ENCODE data around the gene BAZ2B. TPM values are rescaled to one million over a fixed set of nuclear protein-coding genes. Genes with fewer than 3 reads are reported as not detected.

Gene BAZ2B
- total and polyA plus RNA-seq, 2 of the 13 experiments (the other 11 are each of a cell fraction or from before 2014, with no cell fraction given): 14.0 to 15.1 TPM

GRCh38 chr2:159399716-159400415 lies 216.5 kb downstream of the BAZ2B start (continued):
- TF ChIP-seq KMT2A (CRISPR knock-in tag; IDR thresholded peaks at IDR 0.05): no peak
- no peak for TF ChIP-seq NR1H2 (CRISPR knock-in tag; IDR thresholded peaks at IDR 0.05; ENCODE audit: borderline replicate concordance, low read depth)
- TF ChIP-seq NFIC (IDR thresholded peaks at IDR 0.05; ENCODE audit: low read length): peak; percentile 54; the same call in 1 of the 2 replicates
- TF ChIP-seq ZNF556 (CRISPR knock-in tag; IDR thresholded peaks at IDR 0.05; ENCODE audit: borderline replicate concordance): no peak
- TF ChIP-seq MEIS2 (CRISPR knock-in tag; IDR thresholded peaks at IDR 0.05): no peak
- TF ChIP-seq ZNF432 (CRISPR knock-in tag; IDR thresholded peaks at IDR 0.05; ENCODE audit: borderline replicate concordance): no peak
- no peak for TF ChIP-seq CAMTA2 (CRISPR knock-in tag; IDR thresholded peaks at IDR 0.05; ENCODE audit: borderline replicate concordance)
- no peak for TF ChIP-seq MTF2 (CRISPR knock-in tag; IDR thresholded peaks at IDR 0.05; ENCODE audit: borderline replicate concordance)
- TF ChIP-seq TEF (CRISPR knock-in tag; IDR thresholded peaks at IDR 0.05): no peak
- no peak for TF ChIP-seq NR2F6 (IDR thresholded peaks at IDR 0.05)
- no peak for TF ChIP-seq NR2F6 (CRISPR knock-in tag; IDR thresholded peaks at IDR 0.05)
- TF ChIP-seq ZNF552 (CRISPR knock-in tag; IDR thresholded peaks at IDR 0.05; ENCODE audit: borderline replicate concordance): no peak
- TF ChIP-seq RAD21 (CRISPR knock-in tag; IDR thresholded peaks at IDR 0.05): no peak
- TF ChIP-seq ERF (CRISPR knock-in tag; IDR thresholded peaks at IDR 0.05): no peak
- TF ChIP-seq ZNF225 (CRISPR knock-in tag; IDR thresholded peaks at IDR 0.05): no peak
- TF ChIP-seq TRAFD1 (CRISPR knock-in tag; IDR thresholded peaks at IDR 0.05; ENCODE audit: borderline replicate concordance): no peak
- TF ChIP-seq RFXANK (CRISPR knock-in tag; IDR thresholded peaks at IDR 0.05): no peak
- TF ChIP-seq ZNF777 (CRISPR knock-in tag; IDR thresholded peaks at IDR 0.05): no peak
- TF ChIP-seq MAFF (IDR thresholded peaks at IDR 0.05; ENCODE audit: low read depth, low read length): 0 out of 2 replicates have a peak, but pooled peaks have one; percentile 12
- TF ChIP-seq GABPA (IDR thresholded peaks at IDR 0.05; ENCODE audit: low read depth, low read length): no peak
- no peak for TF ChIP-seq GABPA (CRISPR knock-in tag; IDR thresholded peaks at IDR 0.05; ENCODE audit: low read depth)
- TF ChIP-seq KIAA2018 (CRISPR knock-in tag; IDR thresholded peaks at IDR 0.05; ENCODE audit: borderline replicate concordance): no peak
